ENCODE measurements around the gene HK1. TPM values are rescaled to one million over a fixed set of nuclear protein-coding genes. Genes with fewer than 3 reads are reported as not detected.

Gene HK1
- total RNA-seq, 4 donors from 2014 or later = 27.3 to 54.0 (median 30.1) TPM

- H3K4me1 ChIP-seq = peaks cover 0 to 28% (median 6%) of the 10 kb centered on the region in 4 donors
- H3K4me3 ChIP-seq = no peak overlapping the region
- TF ChIP-seq EP300 (IDR thresholded peaks at IDR 0.05) (no peak), CTCF (IDR thresholded peaks at IDR 0.05) (no peak), POLR2A (IDR thresholded peaks at IDR 0.05) (no peak)
- no peak for DNase-seq (ENCODE audit: low spot score in 2 of 2)
- no peaks in the 10 kb centered on the region for H3K9me3 ChIP-seq
- H3K27ac ChIP-seq = no peak overlapping the region
- 75 to 76% methylated on average over 3 of the region's 3 CpGs for WGBS, 2 donors
- peaks cover 0 to 12% (median 0%) of the 10 kb centered on the region in 3 donors for H3K36me3 ChIP-seq
- H3K27me3 ChIP-seq = no peaks in the 10 kb centered on the region
Observed at GRCh38 chr10:69359148-69359547, 80.9 kb downstream of the HK1 start.

- no peak overlapping the region for H3K27ac ChIP-seq
- no peak for DNase-seq (ENCODE audit: low spot score in 2 of 2)
- peaks cover 0 to 28% (median 6%) of the 10 kb centered on the region in 4 donors for H3K4me1 ChIP-seq
- no peaks in the 10 kb centered on the region for H3K27me3 ChIP-seq
- H3K4me3 ChIP-seq = no peak overlapping the region
- peaks cover 0 to 16% (median 0%) of the 10 kb centered on the region in 3 donors for H3K36me3 ChIP-seq
- H3K9me3 ChIP-seq = no peaks in the 10 kb centered on the region
- TF ChIP-seq CTCF (IDR thresholded peaks at IDR 0.05) (no peak), EP300 (IDR thresholded peaks at IDR 0.05) (no peak), POLR2A (IDR thresholded peaks at IDR 0.05) (no peak)
- 95 to 98% methylated on average over 5 of the region's 5 CpGs for WGBS, 2 donors
Observed at GRCh38 chr10:69359594-69359993, 81.3 kb downstream of the HK1 start.

GRCh38 chr10:69360485-69361302 lies 82.4 kb downstream of the HK1 start:
- DNase-seq (ENCODE audit: low spot score in 2 of 2) = peak; percentile 68 to 80
- no peaks in the 10 kb centered on the region for H3K27me3 ChIP-seq
- H3K4me1 ChIP-seq = peaks cover 0 to 28% (median 6%) of the 10 kb centered on the region in 4 donors
- TF ChIP-seq CTCF (IDR thresholded peaks at IDR 0.05) (no peak), EP300 (IDR thresholded peaks at IDR 0.05) (peak; percentile 24 to 72)
- H3K27ac ChIP-seq = peak overlapping the region in 2 of 4 donors; percentile 4 to 22
- H3K9me3 ChIP-seq = no peaks in the 10 kb centered on the region
- no peak overlapping the region for H3K4me3 ChIP-seq
- H3K36me3 ChIP-seq = peaks cover 0 to 27% (median 0%) of the 10 kb centered on the region in 3 donors
- 48 to 51% methylated on average over 7 to 8 of the region's 8 CpGs for WGBS, 2 donors

GRCh38 chr10:69361303-69361614 lies 83.0 kb downstream of the HK1 start:
- H3K9me3 ChIP-seq = no peaks in the 10 kb centered on the region
- peak overlapping the region in 2 of 4 donors; percentile 4 to 22 for H3K27ac ChIP-seq
- peaks cover 0 to 28% (median 6%) of the 10 kb centered on the region in 4 donors for H3K4me1 ChIP-seq
- no peak overlapping the region for H3K4me3 ChIP-seq
- WGBS, 2 donors = 90 to 95% methylated on average over 2 of the region's 2 CpGs
- no peak for DNase-seq (ENCODE audit: low spot score in 2 of 2)
- TF ChIP-seq EP300 (IDR thresholded peaks at IDR 0.05) (no peak), POLR2A (IDR thresholded peaks at IDR 0.05) (no peak), CTCF (IDR thresholded peaks at IDR 0.05) (no peak)
- H3K27me3 ChIP-seq = no peaks in the 10 kb centered on the region
- peaks cover 0 to 33% (median 0%) of the 10 kb centered on the region in 3 donors for H3K36me3 ChIP-seq

- Histone ChIP-seq H3K27me3 (no peaks in the 10 kb centered on the region), H3K27ac (peak overlapping the region in 1 of 4 donors; percentile 50), H3K36me3 (peaks cover 0 to 46% (median 0%) of the 10 kb centered on the region in 3 donors), H3K4me3 (no peak overlapping the region), H3K9me3 (no peaks in the 10 kb centered on the region), H3K4me1 (peaks cover 0 to 28% (median 6%) of the 10 kb centered on the region in 4 donors)
- TF ChIP-seq EP300 (IDR thresholded peaks at IDR 0.05) (no peak), CTCF (IDR thresholded peaks at IDR 0.05) (no peak), POLR2A (IDR thresholded peaks at IDR 0.05) (no peak)
- DNase-seq (ENCODE audit: low spot score in 2 of 2) = no peak
- 49 to 62% methylated on average over 12 to 13 of the region's 13 CpGs for WGBS, 2 donors
Observed at GRCh38 chr10:69362471-69362954, 84.2 kb downstream of the HK1 start.

Data from tibial nerve (tissue), 4 donors.